H9 (cell line): ENCODE data around the gene NOVA1. TPM values are rescaled to one million over a fixed set of nuclear protein-coding genes. Genes with fewer than 3 reads are reported as not detected.

Source experiments
- DNase-seq: peaks from one replicate; pipeline ENCODE4 v3.0.0-alpha.2; 2017
- H2AFZ ChIP-seq: one replicate; pipeline ENCODE4 v1.6.1; 2013; ENCODE audit warnings: mild to moderate bottlenecking, low read length, control low read depth, moderate library complexity
- H2AK5ac ChIP-seq: 2 replicates; pipeline ENCODE4 v1.6.1; 2013; ENCODE audit warnings: low read length, control low read depth, mixed read lengths; ENCODE audit not compliant: insufficient read length
- H2BK120ac ChIP-seq: one replicate; pipeline ENCODE4 v1.6.1; 2013; ENCODE audit warnings: low read depth, mild to moderate bottlenecking, low read length, control low read depth, inconsistent platforms; ENCODE audit not compliant: poor library complexity, severe bottlenecking
- H2BK12ac ChIP-seq: 2 replicates; pipeline ENCODE4 v1.6.1; 2013; ENCODE audit warnings: low read length, control low read depth, mixed read lengths, low read depth; ENCODE audit not compliant: insufficient read length
- H2BK15ac ChIP-seq: 2 replicates; pipeline ENCODE4 v1.6.1; 2013; ENCODE audit warnings: low read depth, low read length, control low read depth
- H2BK20ac ChIP-seq: one replicate; pipeline ENCODE4 v1.6.1; 2013; ENCODE audit warnings: low read depth, mild to moderate bottlenecking, low read length, control low read depth, inconsistent platforms; ENCODE audit not compliant: poor library complexity, severe bottlenecking
- H2BK5ac ChIP-seq: 2 replicates; pipeline ENCODE4 v1.6.1; 2013; ENCODE audit warnings: low read length, control low read depth, mixed read lengths; ENCODE audit not compliant: insufficient read length
- H3K14ac ChIP-seq: 2 replicates; pipeline ENCODE4 v1.6.1; 2013; ENCODE audit warnings: low read length, control low read depth; ENCODE audit not compliant: insufficient read depth
- H3K18ac ChIP-seq: 2 replicates; pipeline ENCODE4 v1.6.1; 2013; ENCODE audit warnings: low read depth, mild to moderate bottlenecking, mixed read lengths, low read length, control low read depth; ENCODE audit not compliant: insufficient read length
- H3K23ac ChIP-seq: 2 replicates; pipeline ENCODE4 v1.6.1; 2013; ENCODE audit warnings: low read length, control low read depth, mixed read lengths, low read depth; ENCODE audit not compliant: insufficient read length
- H3K23me2 ChIP-seq: 2 replicates; pipeline ENCODE4 v1.6.1; 2013; ENCODE audit warnings: low read depth, mild to moderate bottlenecking, mixed read lengths, low read length, control low read depth; ENCODE audit not compliant: insufficient read length, poor library complexity, severe bottlenecking
- H3K27ac ChIP-seq: 2 replicates; pipeline ENCODE4 v1.5.1; 2013; ENCODE audit warnings: low read length, control low read depth, mixed read lengths, low read depth; ENCODE audit not compliant: insufficient read length
- H3K27me3 ChIP-seq: 2 replicates; pipeline ENCODE4 v1.6.1; 2013; ENCODE audit warnings: low read length, control low read depth, inconsistent platforms; ENCODE audit not compliant: insufficient read depth
- H3K4ac ChIP-seq: 2 replicates; pipeline ENCODE4 v1.6.1; 2013; ENCODE audit warnings: low read depth, mild to moderate bottlenecking, control low read depth, inconsistent platforms, low read length, moderate library complexity
- H3K4me1 ChIP-seq: 2 replicates; pipeline ENCODE4 v1.6.1; 2013; ENCODE audit warnings: low read length, control low read depth, inconsistent platforms; ENCODE audit not compliant: insufficient read depth
- H3K4me2 ChIP-seq: 2 replicates; pipeline ENCODE4 v1.6.1; 2013; ENCODE audit warnings: low read length, control low read depth, mixed read lengths; ENCODE audit not compliant: insufficient read length, insufficient read depth
- H3K56ac ChIP-seq: 2 replicates; pipeline ENCODE4 v1.6.1; 2013; ENCODE audit warnings: low read depth, mild to moderate bottlenecking, mixed read lengths, low read length, control low read depth; ENCODE audit not compliant: insufficient read length
- H3K79me1 ChIP-seq: 2 replicates; pipeline ENCODE4 v1.6.1; 2013; ENCODE audit warnings: low read depth, mild to moderate bottlenecking, moderate library complexity, low read length, control low read depth, inconsistent platforms; ENCODE audit not compliant: insufficient read depth, poor library complexity, severe bottlenecking
- H3K79me2 ChIP-seq: 2 replicates; pipeline ENCODE4 v1.6.1; 2013; ENCODE audit warnings: low read length, control low read depth, inconsistent platforms; ENCODE audit not compliant: insufficient read depth
- H3K9ac ChIP-seq: 2 replicates; pipeline ENCODE4 v1.6.1; 2013; ENCODE audit warnings: low read length, control low read depth, mixed read lengths; ENCODE audit not compliant: insufficient read length; ENCODE audit errors: extremely low read depth
- H3K9me3 ChIP-seq: one replicate; pipeline ENCODE4 v1.6.1; 2013; ENCODE audit warnings: low read depth, low read length, inconsistent platforms; ENCODE audit not compliant: control insufficient read depth
- H3T11ph ChIP-seq: one replicate; pipeline ENCODE4 v1.6.1; 2013; ENCODE audit warnings: mild to moderate bottlenecking, low read length, control low read depth, inconsistent platforms
- H4K20me1 ChIP-seq: one replicate; pipeline ENCODE4 v1.6.1; 2013; ENCODE audit not compliant: control insufficient read depth, insufficient read length, insufficient read depth
- H4K5ac ChIP-seq: 2 replicates; pipeline ENCODE4 v1.6.1; 2013; ENCODE audit warnings: low read depth, mild to moderate bottlenecking, mixed read lengths, low read length, control low read depth; ENCODE audit not compliant: insufficient read length
- H4K8ac ChIP-seq: replicated peaks from 2 replicates; pipeline ENCODE4 v1.6.1; 2013; ENCODE audit warnings: low read length, control low read depth, mixed read lengths, low read depth; ENCODE audit not compliant: insufficient read length
- H4K91ac ChIP-seq: 2 replicates; pipeline ENCODE4 v1.6.1; 2013; ENCODE audit warnings: low read depth, mild to moderate bottlenecking, moderate library complexity, mixed read lengths, low read length, control low read depth; ENCODE audit not compliant: insufficient read length
- H3K27ac Mint-ChIP-seq, 3 experiments: 2 replicates in 2 of 3; 3 replicates in 1 of 3; pipeline ENCODE4 v1.8.0; 2020 to 2021; ENCODE audit warnings: mixed read lengths in 3 of 3, mild to moderate bottlenecking in 1 of 3, moderate library complexity in 1 of 3
- H3K27me3 Mint-ChIP-seq: 2 replicates; pipeline ENCODE4 v1.8.0; 2021; ENCODE audit warnings: low read depth, mild to moderate bottlenecking, moderate library complexity, mixed read lengths
- H3K36me3 Mint-ChIP-seq, 3 experiments: 2 replicates in 2 of 3; 3 replicates in 1 of 3; pipeline ENCODE4 v1.8.0; 2020 to 2021; ENCODE audit warnings: low read depth in 3 of 3, mixed read lengths in 3 of 3; ENCODE audit not compliant: insufficient read depth in 1 of 3
- H3K4me1 Mint-ChIP-seq, 2 experiments: 2 replicates each; pipeline ENCODE4 v1.8.0; 2020; ENCODE audit warnings: mixed read lengths in 2 of 2
- H3K4me3 Mint-ChIP-seq, 2 experiments: 2 replicates in 1 of 2; 3 replicates in 1 of 2; pipeline ENCODE4 v1.8.0; 2020 to 2021; ENCODE audit warnings: mild to moderate bottlenecking in 2 of 2, mixed read lengths in 2 of 2, moderate library complexity in 1 of 2
- H3K9me3 Mint-ChIP-seq, 2 experiments: 2 replicates in 1 of 2; 3 replicates in 1 of 2; pipeline ENCODE4 v1.8.0; 2020; ENCODE audit warnings: mild to moderate bottlenecking in 2 of 2, mixed read lengths in 2 of 2, moderate library complexity in 1 of 2
- CTCF ChIP-seq: fragments of 200-600 bp; sonication (generic); conservative IDR thresholded peaks from 3 replicates; pipeline ENCODE4 v1.8.0; 2021; ENCODE audit warnings: antibody characterized with exemption, mild to moderate bottlenecking
- WGBS: extraction: QIAGEN DNeasy Blood & Tissue Kit; methylation state at CpG from one replicate; pipeline ENCODE4 v1.1.7; 2013; ENCODE audit warnings: missing lambda C conversion rate, low lambda C conversion rate, mixed read lengths; ENCODE audit not compliant: insufficient read length; ENCODE audit errors: extremely low coverage; 5-methylcytosine and 5-hydroxymethylcytosine counted together
- total RNA-seq: library from RNA; stranded (reverse); gene quantifications from 2 replicates; pipeline ENCODE4 v1.2.1, GENCODE V29; 2021

Gene NOVA1
- total RNA-seq, 1 experiment from 2014 or later: 13.8 TPM

DNA sequence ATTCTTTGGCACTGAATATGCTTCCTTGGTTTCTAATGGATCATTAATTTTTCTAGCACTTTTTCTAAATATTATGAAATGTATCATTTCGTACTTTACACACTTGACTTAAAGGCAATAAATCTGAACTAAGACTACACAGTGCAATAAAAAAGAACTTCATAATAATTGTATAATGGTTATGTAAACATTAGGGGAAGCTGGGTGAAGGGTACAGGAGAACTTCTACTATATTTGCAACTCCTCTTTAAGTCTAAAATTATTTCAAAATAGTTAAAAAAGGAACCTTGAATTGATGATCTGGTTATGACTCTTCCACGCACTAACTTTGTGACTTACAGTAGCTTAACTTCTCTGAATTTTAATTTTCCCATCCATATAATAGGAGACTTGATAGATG, 5.1 kb upstream of the NOVA1 start:
- no peak for DNase-seq
- H3K27me3 ChIP-seq: no peaks in the 10 kb centered on the region
- no peak overlapping the region for H2AK5ac ChIP-seq
- no peak overlapping the region for H3K14ac ChIP-seq
- H2AFZ ChIP-seq: no peak overlapping the region
- no peak overlapping the region for H3K4ac ChIP-seq
- no peaks in the 10 kb centered on the region for H3K9me3 Mint-ChIP-seq
- peaks cover 12 to 16% of the 10 kb centered on the region in 2 experiments for H3K4me1 Mint-ChIP-seq
- no peak overlapping the region for H2BK15ac ChIP-seq
- H4K20me1 ChIP-seq: no peaks in the 10 kb centered on the region
- no peaks in the 10 kb centered on the region for H3K9me3 ChIP-seq
- H3K27ac ChIP-seq: no peak overlapping the region
- H3K23ac ChIP-seq: no peak overlapping the region
- peaks cover 10% of the 10 kb centered on the region for H3K27me3 Mint-ChIP-seq
- H4K8ac ChIP-seq: no peak overlapping the region
- no peak overlapping the region for H3K9ac ChIP-seq
- H3K56ac ChIP-seq: no peak overlapping the region
- H3K18ac ChIP-seq: no peak overlapping the region
- H3K79me2 ChIP-seq: no peaks in the 10 kb centered on the region
- H3T11ph ChIP-seq: no peak overlapping the region
- no peak overlapping the region for H2BK20ac ChIP-seq
- no peak overlapping the region for H2BK5ac ChIP-seq
- no peak overlapping the region for H2BK120ac ChIP-seq
- H4K91ac ChIP-seq: no peak overlapping the region
- no peak overlapping the region for H4K5ac ChIP-seq
- H2BK12ac ChIP-seq: no peak overlapping the region
- no peak overlapping the region for H3K4me2 ChIP-seq
- no CpG with 5 or more reads among the region's 2 CpGs for WGBS
- peaks cover 2% of the 10 kb centered on the region; the same call in 1 of the 2 replicates for H3K4me1 ChIP-seq
- no peaks in the 10 kb centered on the region for H3K36me3 Mint-ChIP-seq
- no peak overlapping the region for H3K27ac Mint-ChIP-seq
- TF ChIP-seq CTCF: no peak
- no peak overlapping the region for H3K4me3 Mint-ChIP-seq
- H3K23me2 ChIP-seq: peaks cover 4% of the 10 kb centered on the region
- H3K79me1 ChIP-seq: no peaks in the 10 kb centered on the region
